Central memory CD8-positive, alpha-beta T cell (primary cell): ENCODE measurements around the gene CGB8.
"Not testable (repeated sequence)": the region's sequence is repeated elsewhere in the genome, so short reads cannot be mapped to it uniquely, and the experiment has no call there.

Experiments used
- ATAC-seq: fragments of 150-1000 bp; cut with Tn5 transposase; replicated peaks from 2 replicates; pipeline ENCODE4 v1.10.0; 2022; ENCODE audit warnings: mild to moderate bottlenecking, moderate FRiP score, moderate number of reproducible peaks; ENCODE audit not compliant: poor library complexity, severe bottlenecking; ENCODE audit errors: extremely low read depth
- DNase-seq, 2 donors: peaks; one replicate each; pipeline ENCODE4 v3.0.0; 2021; ENCODE audit warnings: low spot score in 2 of 2
- H3K27ac Mint-ChIP-seq: one replicate; pipeline ENCODE4 v1.8.0; 2022; ENCODE audit warnings: low read depth, mild to moderate bottlenecking, moderate library complexity, mixed read lengths
- H3K27me3 Mint-ChIP-seq: one replicate; pipeline ENCODE4 v1.8.0; 2022; ENCODE audit warnings: mixed read lengths
- H3K36me3 Mint-ChIP-seq: one replicate; pipeline ENCODE4 v1.8.0; 2022; ENCODE audit warnings: mild to moderate bottlenecking, moderate library complexity, mixed read lengths; ENCODE audit not compliant: insufficient read depth
- H3K4me1 Mint-ChIP-seq: one replicate; pipeline ENCODE4 v1.8.0; 2022; ENCODE audit warnings: mixed read lengths
- H3K4me3 Mint-ChIP-seq: one replicate; pipeline ENCODE4 v1.8.0; 2022; ENCODE audit warnings: mild to moderate bottlenecking, moderate library complexity, mixed read lengths
- H3K9me3 Mint-ChIP-seq: one replicate; pipeline ENCODE4 v1.8.0; 2022; ENCODE audit warnings: mixed read lengths

The CGB8 gene

DNA sequence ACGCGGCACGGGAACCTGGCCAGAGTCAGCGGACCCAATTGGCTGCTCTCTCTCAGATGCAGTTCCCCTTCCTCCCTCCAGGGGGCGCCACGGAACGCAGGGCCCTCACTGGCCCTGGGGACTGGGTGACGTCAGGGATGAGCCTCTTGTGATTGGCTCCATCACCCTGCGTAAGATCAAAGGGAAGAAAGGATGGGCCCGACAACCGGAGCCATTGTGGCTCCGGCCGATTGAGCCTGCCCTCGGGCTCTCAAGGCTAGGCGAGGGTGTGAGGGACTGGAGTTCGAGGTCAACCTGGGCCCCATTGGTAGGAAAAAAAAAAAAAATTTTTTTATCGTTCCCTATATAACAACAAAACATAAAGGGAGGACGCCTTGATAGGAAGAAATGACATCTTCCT is 12.1 kb downstream of the CGB8 start, which contains the start of gene CGB1:
CGB1 (minus strand) TSS at position 81 of the 400 bp plus-strand sequence. CDS start 184 bp downstream, outside the sequence.
- DNase-seq, H3K27me3 Mint-ChIP-seq, ATAC-seq, H3K9me3 Mint-ChIP-seq, H3K27ac Mint-ChIP-seq, H3K36me3 Mint-ChIP-seq, H3K4me3 Mint-ChIP-seq, H3K4me1 Mint-ChIP-seq: not testable (repeated sequence)

DNA sequence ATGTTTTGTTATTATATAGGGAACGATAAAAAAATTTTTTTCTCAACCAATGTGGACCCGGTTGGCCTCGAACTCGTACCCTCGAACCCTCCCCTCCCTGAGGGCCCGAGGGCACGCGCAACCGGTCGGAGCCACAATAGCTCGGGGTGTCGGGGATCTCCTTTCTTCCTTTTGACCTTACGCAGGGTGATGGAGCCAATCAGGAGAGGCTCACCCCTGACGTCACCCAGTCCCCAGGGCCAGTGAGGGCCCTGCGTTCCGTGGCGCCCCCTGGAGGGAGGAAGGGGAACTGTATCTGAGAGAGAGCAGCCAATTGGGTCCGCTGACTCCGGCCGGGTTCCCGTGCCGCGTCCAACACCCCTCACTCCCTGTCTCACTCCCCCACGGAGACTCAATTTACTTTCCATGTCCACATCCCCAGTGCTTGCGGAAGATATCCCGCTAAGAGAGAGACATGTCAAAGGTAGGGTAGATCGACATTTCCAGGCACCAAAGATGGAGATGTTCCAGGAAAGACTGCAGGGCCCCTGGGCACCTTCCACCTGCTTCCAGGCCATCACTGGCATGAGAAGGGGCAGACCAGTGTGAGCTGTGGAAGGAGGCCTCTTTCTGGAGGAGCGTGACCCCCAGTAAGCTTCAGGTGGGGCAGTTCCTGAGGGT is 17.1 kb downstream of the CGB8 start, which contains the start of gene CGB2:
CGB2 (plus strand) TSS at position 249 of the 660 bp plus-strand sequence; CDS start at position 455, 206 bp downstream.
- not testable (repeated sequence) for H3K4me1 Mint-ChIP-seq, H3K36me3 Mint-ChIP-seq, H3K27me3 Mint-ChIP-seq, H3K4me3 Mint-ChIP-seq, H3K9me3 Mint-ChIP-seq
- DNase-seq (peak in 1 of 2 donors; percentile 31), ATAC-seq (peak; percentile 36)
- H3K27ac Mint-ChIP-seq, result peak within 1 kb of the TSS; percentile 67

DNA sequence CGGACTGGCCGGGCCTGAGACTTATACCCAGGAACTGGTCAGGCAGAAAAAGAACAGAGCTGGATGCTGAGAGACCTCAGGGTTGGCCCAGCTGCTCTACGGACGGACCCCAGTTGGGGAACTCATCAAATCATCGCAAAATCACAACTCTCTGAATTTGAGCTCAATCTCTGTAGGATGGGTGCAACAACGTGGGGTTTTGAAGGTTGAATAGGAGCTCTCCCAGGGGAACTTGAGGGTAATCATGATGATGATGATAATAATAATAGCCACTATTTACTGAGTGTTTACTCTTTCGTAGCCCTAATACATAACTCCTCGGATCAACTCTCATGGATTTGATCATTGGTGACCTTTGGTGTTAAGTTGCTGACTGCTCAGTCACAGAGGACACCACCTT is 18.6 kb downstream of the CGB8 start:
- not testable (repeated sequence) for H3K36me3 Mint-ChIP-seq, DNase-seq, ATAC-seq, H3K9me3 Mint-ChIP-seq, H3K27ac Mint-ChIP-seq, H3K4me3 Mint-ChIP-seq, H3K4me1 Mint-ChIP-seq, H3K27me3 Mint-ChIP-seq

DNA sequence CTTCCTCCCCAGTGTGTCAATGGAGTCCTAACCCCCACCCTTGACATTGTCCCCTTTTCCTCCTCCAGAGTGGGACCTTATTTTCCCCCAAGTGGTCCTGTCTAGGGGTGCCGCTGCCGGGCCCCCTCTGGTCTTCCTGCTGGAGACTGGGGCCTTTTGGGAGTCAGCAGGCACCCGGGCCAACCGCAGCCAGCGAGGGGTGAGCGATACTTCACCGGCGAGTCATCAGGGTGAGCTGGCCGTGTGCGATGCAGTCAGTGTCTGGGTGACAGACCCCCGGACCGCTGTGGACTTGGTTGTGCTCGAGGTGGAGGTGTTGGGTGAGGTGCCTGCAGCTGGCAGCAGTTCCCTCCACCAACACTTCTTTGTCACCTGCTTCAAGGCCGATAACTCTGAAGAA is 19.2 kb downstream of the CGB8 start:
- H3K9me3 Mint-ChIP-seq, H3K27me3 Mint-ChIP-seq: not testable (repeated sequence)

DNA sequence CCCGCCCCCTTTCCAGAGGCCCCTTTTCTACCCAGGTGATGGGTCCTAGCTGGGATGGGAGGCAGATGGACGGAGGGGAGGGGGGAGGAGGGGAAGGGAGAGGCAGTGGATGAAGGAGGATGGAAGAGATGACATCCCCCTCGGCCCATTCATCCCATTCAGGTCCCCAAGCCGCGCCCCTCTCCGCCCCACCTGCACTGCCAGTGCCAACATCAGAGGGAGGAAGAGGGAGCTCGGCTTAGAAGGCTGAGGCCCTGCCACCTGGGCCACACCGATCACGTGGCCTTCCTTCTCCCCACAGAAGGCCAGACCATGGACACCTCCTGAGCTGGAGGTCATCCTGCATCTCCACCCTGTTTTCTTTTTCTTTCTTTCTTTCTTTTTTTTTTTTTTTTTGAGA is 20.2 kb downstream of the CGB8 start:
- H3K27me3 Mint-ChIP-seq, ATAC-seq, H3K36me3 Mint-ChIP-seq, H3K4me1 Mint-ChIP-seq, H3K27ac Mint-ChIP-seq, DNase-seq, H3K4me3 Mint-ChIP-seq, H3K9me3 Mint-ChIP-seq: not testable (repeated sequence)

More for the DNA sequence above, 19.2 kb downstream of the CGB8 start:
- not testable (repeated sequence) for DNase-seq, ATAC-seq, H3K36me3 Mint-ChIP-seq, H3K4me3 Mint-ChIP-seq, H3K27ac Mint-ChIP-seq, H3K4me1 Mint-ChIP-seq

DNA sequence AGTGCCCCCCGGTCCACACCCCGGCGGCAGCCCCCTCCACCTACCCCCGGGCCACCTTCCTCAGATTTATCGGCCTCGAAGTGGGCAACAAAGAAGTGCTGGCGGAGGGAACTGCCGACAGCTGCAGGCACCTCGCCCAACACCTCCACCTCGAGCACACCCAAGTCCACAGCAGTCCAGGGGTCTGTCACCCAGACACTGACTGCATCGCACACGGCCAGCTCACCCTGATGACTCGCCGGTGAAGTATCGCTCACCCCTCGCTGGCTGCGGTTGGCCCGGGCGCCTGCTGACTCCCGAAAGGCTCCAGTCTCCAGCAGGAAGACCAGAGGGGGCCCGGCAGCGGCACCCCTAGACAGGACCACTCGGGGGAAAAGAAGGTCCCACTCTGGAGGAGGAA is 23.3 kb downstream of the CGB8 start:
- H3K4me1 Mint-ChIP-seq, H3K27me3 Mint-ChIP-seq, H3K4me3 Mint-ChIP-seq, H3K36me3 Mint-ChIP-seq, H3K27ac Mint-ChIP-seq, DNase-seq, ATAC-seq, H3K9me3 Mint-ChIP-seq: not testable (repeated sequence)

DNA sequence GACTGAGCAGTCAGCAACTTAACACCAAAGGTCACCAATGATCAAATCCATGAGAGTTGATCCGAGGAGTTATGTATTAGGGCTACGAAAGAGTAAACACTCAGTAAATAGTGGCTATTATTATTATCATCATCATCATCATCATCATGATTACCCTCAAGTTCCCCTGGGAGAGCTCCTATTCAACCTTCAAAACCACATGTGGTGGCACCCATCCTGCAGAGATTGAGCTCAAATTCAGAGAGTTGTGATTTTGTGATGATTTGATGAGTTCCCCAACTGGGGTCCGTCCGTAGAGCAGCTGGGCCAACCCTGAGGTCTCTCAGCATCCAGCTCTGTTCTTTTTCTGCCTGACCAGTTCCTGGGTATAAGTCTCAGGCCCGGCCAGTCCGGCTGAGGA is 23.8 kb downstream of the CGB8 start:
- H3K9me3 Mint-ChIP-seq, H3K27me3 Mint-ChIP-seq, H3K4me3 Mint-ChIP-seq, H3K27ac Mint-ChIP-seq, H3K4me1 Mint-ChIP-seq, H3K36me3 Mint-ChIP-seq, ATAC-seq, DNase-seq: not testable (repeated sequence)

DNA sequence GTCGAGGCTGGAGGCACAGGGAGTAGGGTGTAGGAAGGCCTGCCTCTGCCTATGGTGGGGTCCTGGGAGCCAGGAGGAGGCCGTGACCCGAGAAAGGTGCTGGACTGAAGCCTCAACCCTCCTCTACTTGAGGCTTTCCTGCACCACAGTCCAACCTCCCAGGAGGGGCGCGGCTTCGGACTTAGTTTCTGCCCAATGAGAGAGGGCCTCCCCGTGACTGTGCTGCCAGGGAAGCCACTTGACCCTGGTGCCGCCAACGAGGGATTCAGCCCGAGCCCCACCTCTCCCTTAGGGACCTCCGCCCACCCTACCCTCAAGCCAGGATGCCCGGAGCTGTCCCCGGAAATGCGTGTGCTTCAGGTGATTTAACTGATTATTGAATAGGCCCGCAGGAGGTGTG is 24.7 kb downstream of the CGB8 start, which contains the start of gene CGB3:
CGB3 (minus strand) TSS at position 101 of the 400 bp plus-strand sequence. CDS start 362 bp downstream, outside the sequence.
- H3K27me3 Mint-ChIP-seq, DNase-seq, H3K4me3 Mint-ChIP-seq, ATAC-seq, H3K36me3 Mint-ChIP-seq, H3K27ac Mint-ChIP-seq, H3K9me3 Mint-ChIP-seq: not testable (repeated sequence)
- H3K4me1 Mint-ChIP-seq, result peaks cover 15% of the 10 kb centered on the region

DNA sequence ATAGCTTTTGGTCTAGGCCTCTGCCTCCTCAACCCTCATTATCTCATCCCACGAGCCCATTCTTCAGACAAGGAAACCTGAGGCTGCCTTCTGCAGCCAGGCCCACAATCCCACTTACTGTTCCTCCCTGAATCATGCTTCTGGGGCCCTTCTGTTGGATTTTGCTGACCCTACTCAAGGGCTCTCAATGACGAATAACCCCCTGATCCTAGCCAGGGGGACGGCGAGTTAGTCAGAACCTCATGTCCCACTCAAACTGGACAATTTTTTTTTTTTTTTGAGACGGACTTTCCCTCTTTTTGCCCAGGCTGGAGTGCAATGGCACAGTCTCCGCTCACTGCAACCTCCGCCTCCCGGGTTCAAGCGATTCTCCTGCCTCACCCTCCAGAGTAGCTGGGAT is 26.8 kb downstream of the CGB8 start:
- peaks cover 5% of the 10 kb centered on the region for H3K36me3 Mint-ChIP-seq
- H3K4me3 Mint-ChIP-seq, result no peak overlapping the region

DNA sequence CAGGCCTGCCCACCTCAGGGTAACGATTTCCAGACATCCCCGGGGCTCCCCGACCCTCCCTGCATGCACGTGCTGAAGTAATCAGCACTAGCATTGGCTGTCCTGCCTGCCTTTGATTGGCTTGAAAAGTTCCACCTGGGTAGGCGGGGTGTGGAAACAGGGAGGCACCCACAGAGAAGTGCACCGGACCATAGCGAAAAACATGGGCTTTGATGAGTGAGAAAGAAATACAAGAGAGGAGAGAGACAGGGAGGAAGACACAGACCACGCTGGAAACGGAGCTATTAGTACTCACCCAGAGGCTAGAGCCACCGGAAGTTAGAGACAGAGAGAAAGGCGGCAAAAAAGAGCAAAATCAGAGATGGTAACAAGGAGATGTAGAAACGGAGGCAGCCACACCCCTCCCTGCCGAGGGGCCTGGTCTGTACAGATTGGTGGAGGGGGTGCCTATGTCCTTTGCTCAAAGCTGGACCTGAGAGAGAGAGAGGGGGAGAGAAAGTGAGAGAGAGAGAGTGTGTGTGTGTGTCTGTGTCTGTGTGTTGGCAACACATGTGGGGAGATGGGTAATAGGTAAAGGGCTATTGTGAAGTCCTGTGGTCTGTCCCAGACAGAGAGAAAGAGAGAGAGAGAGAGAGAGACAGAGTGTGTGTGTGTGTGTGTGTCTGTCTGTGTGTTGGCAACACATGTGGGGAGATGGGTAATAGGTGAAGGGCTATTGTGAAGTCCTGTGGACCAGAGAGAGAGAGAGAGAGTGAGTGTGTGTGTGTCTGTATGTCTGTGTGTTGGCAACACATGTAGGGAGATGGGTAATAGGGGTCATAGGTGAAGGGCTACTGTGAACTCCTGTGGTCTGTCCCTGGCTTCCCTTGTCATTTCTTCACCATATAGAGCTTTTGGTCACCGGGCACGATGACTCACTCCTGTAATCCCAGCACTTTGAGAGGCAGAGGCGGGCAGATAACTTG is 27.7 kb downstream of the CGB8 start:
- H3K4me1 Mint-ChIP-seq, result peaks cover 25% of the 10 kb centered on the region
- H3K27ac Mint-ChIP-seq, result peak overlapping the region; percentile 6
- peaks cover 5% of the 10 kb centered on the region for H3K36me3 Mint-ChIP-seq
- no peaks in the 10 kb centered on the region for H3K27me3 Mint-ChIP-seq
- no peak for ATAC-seq
- H3K9me3 Mint-ChIP-seq, result no peaks in the 10 kb centered on the region
- peak overlapping the region; percentile 85 for H3K4me3 Mint-ChIP-seq
- no peak for DNase-seq

More for the DNA sequence above, 26.8 kb downstream of the CGB8 start:
- ATAC-seq (no peak), DNase-seq (no peak)
- H3K27me3 Mint-ChIP-seq, result no peaks in the 10 kb centered on the region
- H3K27ac Mint-ChIP-seq, result no peak overlapping the region
- peaks cover 25% of the 10 kb centered on the region for H3K4me1 Mint-ChIP-seq
- no peaks in the 10 kb centered on the region for H3K9me3 Mint-ChIP-seq

DNA sequence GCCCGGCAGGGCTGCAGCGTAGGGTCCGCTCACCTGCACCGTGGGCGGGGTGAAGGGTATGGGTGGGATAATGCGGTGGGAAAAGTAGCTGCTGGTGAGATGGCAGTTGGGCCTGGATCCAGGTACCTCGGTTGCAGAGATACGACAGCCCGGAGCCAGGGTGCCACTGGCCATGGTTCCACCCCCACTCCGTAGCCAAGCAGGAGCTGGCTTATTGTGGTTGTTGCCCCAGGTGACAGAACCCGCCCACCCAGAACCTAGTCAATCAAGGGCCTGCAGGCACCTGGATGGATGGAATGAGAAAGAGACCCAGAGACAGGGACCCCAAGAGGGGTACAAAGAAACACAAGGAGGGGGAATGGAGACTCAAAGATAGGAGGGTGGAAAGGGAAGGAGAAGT is 28.6 kb downstream of the CGB8 start:
- no peak for DNase-seq
- H3K27ac Mint-ChIP-seq, result no peak overlapping the region
- ATAC-seq, result no peak
- H3K9me3 Mint-ChIP-seq, result no peaks in the 10 kb centered on the region
- no peaks in the 10 kb centered on the region for H3K27me3 Mint-ChIP-seq
- peaks cover 5% of the 10 kb centered on the region for H3K36me3 Mint-ChIP-seq
- peak overlapping the region; percentile 85 for H3K4me3 Mint-ChIP-seq
- H3K4me1 Mint-ChIP-seq, result peaks cover 25% of the 10 kb centered on the region

DNA sequence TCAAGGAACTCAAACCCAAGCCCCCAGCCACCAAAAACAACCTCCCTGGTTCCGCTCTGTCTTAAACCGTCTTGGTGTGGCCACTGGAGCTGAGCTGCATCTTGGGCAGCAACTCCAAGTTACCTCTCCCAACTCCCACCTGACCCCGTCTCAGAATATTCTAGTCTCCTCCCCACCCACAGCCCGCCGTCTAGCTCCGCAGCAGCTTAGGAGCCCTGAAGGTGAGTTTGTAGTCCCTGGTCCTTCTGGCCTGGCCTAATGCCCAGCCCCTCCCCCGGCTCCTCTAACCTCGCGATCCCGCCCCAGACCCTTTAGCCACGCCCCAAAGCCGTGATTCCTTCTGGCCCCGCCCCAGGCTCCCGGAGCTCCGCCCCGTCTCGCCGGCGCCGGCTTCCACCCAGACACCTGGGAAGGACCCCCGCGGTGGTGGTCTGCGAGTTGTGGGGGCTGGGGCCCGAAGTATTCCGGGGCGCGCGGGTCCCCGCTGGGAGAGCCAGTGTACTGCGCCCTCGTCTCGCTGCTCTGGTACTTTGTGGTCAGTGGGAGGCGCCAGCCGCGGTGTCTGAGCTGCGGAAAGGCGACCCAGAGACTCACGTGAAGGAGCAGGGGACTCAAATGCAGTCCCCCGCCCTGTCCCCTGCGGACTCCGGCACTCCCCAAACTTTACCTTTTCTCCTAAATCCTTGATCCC is 29.5 kb downstream of the CGB8 start:
- Mint-ChIP-seq H3K9me3 (no peaks in the 10 kb centered on the region), H3K4me3 (peak overlapping the region; percentile 85), H3K27ac (peak overlapping the region; percentile 7), H3K36me3 (peaks cover 7% of the 10 kb centered on the region), H3K4me1 (peaks cover 25% of the 10 kb centered on the region), H3K27me3 (no peaks in the 10 kb centered on the region)
- ATAC-seq (peak; percentile 34), DNase-seq (peak; percentile 31 to 37)
